IMR-90 (cell line): ENCODE data around the gene GSTK1. TPM values are rescaled to one million over a fixed set of nuclear protein-coding genes. Genes with fewer than 3 reads are reported as not detected.

Experiments
- ATAC-seq: fragments of 200-7000 bp; cut with Tn5 transposase; 2 replicates; pipeline ENCODE4 v1.9.1; 2020; ENCODE audit warnings: low read depth, mild to moderate bottlenecking, moderate library complexity
- BruUV-seq: library from RNA; stranded (reverse); fragments of 400-500 nt; replicated peaks from 2 replicates; lab custom pipeline; 2021; lab: Mats Ljungman, UMichigan
- CTCF ChIA-PET: fragments of 300-600 bp; formaldehyde crosslinking; extraction: SDS; loops from one replicate; lab custom pipeline; 2021; ENCODE audit warnings: antibody characterized with exemption; lab: Yijun Ruan, JAX
- POLR2A ChIA-PET: fragments of 300-600 bp; sonication (Branson Sonifier 250); formaldehyde crosslinking; loops from one replicate; lab custom pipeline; 2022; ENCODE audit warnings: antibody characterized with exemption; ENCODE audit not compliant: unreplicated experiment; lab: Charles Lee
- DNase-seq: peaks from one replicate; pipeline ENCODE4 v3.0.0; 2013
- H2AFZ ChIP-seq: replicated peaks from 2 replicates; pipeline ENCODE3; 2013; ENCODE audit warnings: low read length, mild to moderate bottlenecking; ENCODE audit not compliant: poor library complexity
- H2AK5ac ChIP-seq: 2 replicates; pipeline ENCODE4 v1.6.1; 2013; ENCODE audit warnings: low read depth, low read length, inconsistent platforms
- H2AK9ac ChIP-seq: replicated peaks from 2 replicates; pipeline ENCODE3; 2013; ENCODE audit warnings: mild to moderate bottlenecking, low read depth, low read length, moderate library complexity; ENCODE audit not compliant: poor library complexity
- H2BK120ac ChIP-seq: 2 replicates; pipeline ENCODE4 v1.6.1; 2013; ENCODE audit warnings: low read depth, low read length, inconsistent platforms
- H2BK15ac ChIP-seq: 3 replicates; pipeline ENCODE4 v1.6.1; 2013; ENCODE audit warnings: low read depth, low read length, inconsistent platforms
- H2BK20ac ChIP-seq: 2 replicates; pipeline ENCODE4 v1.6.1; 2013; ENCODE audit warnings: low read depth, mild to moderate bottlenecking, inconsistent platforms, low read length, moderate library complexity
- H2BK5ac ChIP-seq: 2 replicates; pipeline ENCODE4 v1.6.1; 2013; ENCODE audit warnings: mild to moderate bottlenecking, low read depth, low read length, inconsistent platforms; ENCODE audit not compliant: poor library complexity, severe bottlenecking
- H3K14ac ChIP-seq: replicated peaks from 2 replicates; pipeline ENCODE4 v1.6.1; 2013; ENCODE audit warnings: low read depth, low read length, inconsistent platforms
- H3K18ac ChIP-seq: 2 replicates; pipeline ENCODE4 v1.6.1; 2013; ENCODE audit warnings: low read depth, low read length, control low read depth
- H3K23ac ChIP-seq: 2 replicates; pipeline ENCODE4 v1.6.1; 2013; ENCODE audit warnings: low read depth, low read length, inconsistent platforms
- H3K27ac ChIP-seq: 2 replicates; pipeline ENCODE4 v1.5.1; 2013; ENCODE audit warnings: mild to moderate bottlenecking, control low read depth, low read length; ENCODE audit not compliant: insufficient read depth
- H3K27me3 ChIP-seq: 2 replicates; pipeline ENCODE4 v1.6.1; 2013; ENCODE audit warnings: low read length; ENCODE audit not compliant: control insufficient read depth, insufficient read depth
- H3K36me3 ChIP-seq: 2 replicates; pipeline ENCODE4 v1.6.1; 2013; ENCODE audit warnings: low read length, mixed read lengths; ENCODE audit not compliant: control insufficient read depth, insufficient read depth
- H3K4ac ChIP-seq: 2 replicates; pipeline ENCODE4 v1.6.1; 2013; ENCODE audit warnings: low read depth, low read length, inconsistent platforms
- H3K4me1 ChIP-seq: 2 replicates; pipeline ENCODE4 v1.6.1; 2013; ENCODE audit warnings: low read length, mixed read lengths; ENCODE audit not compliant: control insufficient read depth, insufficient read depth
- H3K4me2 ChIP-seq: 2 replicates; pipeline ENCODE4 v1.6.1; 2013; ENCODE audit warnings: low read depth, mild to moderate bottlenecking, control low read depth, low read length, moderate library complexity
- H3K4me3 ChIP-seq: 2 replicates; pipeline ENCODE4 v1.5.1; 2013; ENCODE audit warnings: low read depth, mild to moderate bottlenecking, control low read depth, low read length, moderate library complexity; ENCODE audit not compliant: insufficient read depth
- H3K56ac ChIP-seq: 2 replicates; pipeline ENCODE4 v1.6.1; 2013; ENCODE audit warnings: low read length, inconsistent platforms; ENCODE audit not compliant: insufficient read depth; ENCODE audit errors: extremely low read depth
- H3K79me1 ChIP-seq, 2 experiments: 2 replicates each; pipeline ENCODE4 v1.6.1; 2013; ENCODE audit warnings: low read length in 2 of 2, inconsistent platforms in 1 of 2, low read depth in 1 of 2
- H3K9ac ChIP-seq: 2 replicates; pipeline ENCODE4 v1.6.1; 2013; ENCODE audit warnings: low read depth, low read length, control low read depth
- H3K9me1 ChIP-seq: 2 replicates; pipeline ENCODE4 v1.6.1; 2013; ENCODE audit warnings: low read length, inconsistent platforms; ENCODE audit not compliant: insufficient read depth
- H3K9me3 ChIP-seq: 2 replicates; pipeline ENCODE4 v1.6.1; 2013; ENCODE audit warnings: low read length; ENCODE audit not compliant: control insufficient read depth, insufficient read depth
- H4K20me1 ChIP-seq: 2 replicates; pipeline ENCODE4 v1.6.1; 2013; ENCODE audit warnings: low read length, inconsistent platforms; ENCODE audit not compliant: insufficient read depth
- H4K5ac ChIP-seq: 2 replicates; pipeline ENCODE4 v1.6.1; 2013; ENCODE audit warnings: mild to moderate bottlenecking, low read depth, low read length, control low read depth
- H4K8ac ChIP-seq, 2 experiments: 2 replicates each; pipeline ENCODE4 v1.6.1; 2013; ENCODE audit warnings: low read depth in 2 of 2, low read length in 2 of 2, control low read depth in 1 of 2, inconsistent platforms in 1 of 2
- H4K91ac ChIP-seq: 2 replicates; pipeline ENCODE4 v1.6.1; 2013; ENCODE audit warnings: low read depth, low read length, inconsistent platforms; ENCODE audit not compliant: insufficient read depth
- BHLHE40 ChIP-seq: fragments of 150-350 bp; IDR thresholded peaks from 2 replicates; pipeline ENCODE4 v1.6.1; 2016; ENCODE audit warnings: mild to moderate bottlenecking, low read depth, low read length
- CHD1 ChIP-seq: IDR thresholded peaks from 2 replicates; pipeline ENCODE4 v1.6.1; 2012; ENCODE audit warnings: low read depth, low read length, improper control_type of control experiment
- FOS ChIP-seq: fragments of 150-350 bp; IDR thresholded peaks from 2 replicates; pipeline ENCODE4 v1.6.1; 2016; ENCODE audit warnings: low read depth, low read length
- MAFK ChIP-seq: IDR thresholded peaks from 2 replicates; pipeline ENCODE4 v1.6.1; 2012; ENCODE audit warnings: low read depth, low read length, improper control_type of control experiment
- POLR2A ChIP-seq: IDR thresholded peaks from 2 replicates; pipeline ENCODE4 v1.6.1; 2012; ENCODE audit warnings: mild to moderate bottlenecking, low read depth, low read length
- RCOR1 ChIP-seq: IDR thresholded peaks from 2 replicates; pipeline ENCODE4 v1.6.1; 2012; ENCODE audit warnings: mild to moderate bottlenecking, low read length, improper control_type of control experiment; ENCODE audit not compliant: insufficient replicate concordance
- RFX5 ChIP-seq: IDR thresholded peaks from 2 replicates; pipeline ENCODE4 v1.8.0; 2012; ENCODE audit warnings: low read depth, mild to moderate bottlenecking, low read length, moderate library complexity
- WGBS, 2 experiments: methylation state at CpG; one replicate each; pipeline versions ENCODE4 v1.1.5 to v1.1.7; 2013; ENCODE audit warnings: missing lambda C conversion rate in 2 of 2; ENCODE audit not compliant: insufficient read length in 1 of 2; ENCODE audit errors: extremely low coverage in 2 of 2; 5-methylcytosine and 5-hydroxymethylcytosine counted together
- dilution Hi-C: fragments of 300-500 bp; cut with HindIII; formaldehyde crosslinking; loops from one replicate; pipeline ENCODE4 v1.14.3; 2018; ENCODE audit warnings: low sequenced_read_pairs; ENCODE audit not compliant: unreplicated experiment
- in situ Hi-C: fragments of 300-500 bp; cut with MboI; formaldehyde crosslinking; loops from 3 replicates; pipeline ENCODE4 v1.14.3; 2019; ENCODE audit warnings: low sequenced_read_pairs, inconsistent platforms, mixed read lengths
- intact Hi-C: fragments of 100-400 bp; cut with micrococcal nuclease; formaldehyde crosslinking; loops from 2 replicates; pipeline ENCODE4 v1.10.0; 2022
- polyA plus RNA-seq, 3 experiments: library from polyadenylated mRNA; depleted of rRNA; stranded (reverse); fragments of >200 nt; gene quantifications; 2 replicates each; pipeline ENCODE4 v1.2.3, GENCODE V29; 2012; ENCODE audit warnings: low replicate concordance in 1 of 3
- total RNA-seq: library from RNA; depleted of rRNA; stranded (reverse); fragments of >200 nt; gene quantifications from 2 replicates; pipeline ENCODE4 v1.2.3, GENCODE V29; 2012
- TF ChIP-seq, protein P1 (sequence below): conservative IDR thresholded peaks from 2 replicates; pipeline ENCODE4 v1.5.1; 2012; ENCODE audit warnings: mild to moderate bottlenecking, low read depth, low read length, improper control_type of control experiment
- TF ChIP-seq, protein P2 (sequence below): fragments of 150-350 bp; IDR thresholded peaks from 2 replicates; pipeline ENCODE4 v1.6.1; 2016; ENCODE audit warnings: low read depth, mild to moderate bottlenecking, low read length, moderate library complexity, borderline replicate concordance
- TF ChIP-seq, protein P3 (sequence below): fragments of 150-350 bp; IDR thresholded peaks from 2 replicates; pipeline ENCODE4 v1.6.1; 2017; ENCODE audit warnings: mild to moderate bottlenecking, antibody characterized with exemption, low read length, low read depth

GSTK1 gene
- total and polyA plus RNA-seq, 2 of the 4 experiments (the other 2 are of a cell fraction) = 64.9 to 111 TPM

DNA sequence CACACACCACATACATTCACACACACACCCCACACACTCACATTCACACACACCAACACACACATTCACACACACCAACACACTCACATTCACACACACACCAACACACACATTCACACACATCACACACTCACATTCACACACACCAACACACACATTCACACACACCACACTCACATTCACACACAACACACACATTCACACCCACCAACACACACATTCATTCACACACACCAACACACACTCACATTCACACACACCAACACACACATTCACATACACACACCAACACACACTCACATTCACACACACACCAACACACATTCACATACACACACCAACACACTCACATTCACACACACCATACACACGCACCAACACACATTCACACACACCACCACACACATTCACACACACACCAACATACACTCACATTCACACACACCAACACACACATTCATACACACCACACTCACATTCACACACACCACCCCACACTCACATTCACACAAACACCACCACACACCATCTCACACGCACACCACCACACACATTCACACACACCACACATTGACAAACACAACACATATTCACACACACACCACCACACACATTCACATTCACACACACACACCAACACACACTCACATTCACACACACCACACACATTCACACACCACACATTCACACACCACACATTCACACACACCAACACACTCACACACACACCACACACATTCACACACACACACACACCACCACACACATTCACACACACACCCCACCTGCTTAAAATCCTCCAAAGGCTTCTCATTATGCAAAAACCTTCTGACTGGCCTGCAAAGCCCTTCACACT lies 32.4 kb upstream of the GSTK1 start (continued):
- TF ChIP-seq RCOR1 = no peak

GRCh38 chr7:143233816-143234532 lies 29.3 kb upstream of the GSTK1 start:
- Histone ChIP-seq H3K27ac (no peak overlapping the region), H2BK5ac (no peak overlapping the region), H3K4ac (no peak overlapping the region), H3K9ac (no peak overlapping the region), H4K20me1 (no peaks in the 10 kb centered on the region), H3K36me3 (no peaks in the 10 kb centered on the region), H3K9me1 (peaks cover 8% of the 10 kb centered on the region; the same call in 1 of the 2 replicates), H3K79me1 (no peaks in the 10 kb centered on the region), H4K5ac (no peak overlapping the region), H4K91ac (no peak overlapping the region), H2AK5ac (no peak overlapping the region), H2BK20ac (no peak overlapping the region), H3K23ac (no peak overlapping the region), H3K27me3 (no peaks in the 10 kb centered on the region), H3K14ac (no peak overlapping the region), H3K4me1 (peaks cover 2% of the 10 kb centered on the region; the same call in 1 of the 2 replicates), H2AFZ (no peak overlapping the region), H2BK15ac (no peak overlapping the region), H3K9me3 (peaks cover 2% of the 10 kb centered on the region; the same call in 1 of the 2 replicates), H2BK120ac (no peak overlapping the region), H4K8ac (no peak overlapping the region), H3K4me2 (no peak overlapping the region), H3K18ac (no peak overlapping the region), H3K4me3 (no peak overlapping the region), H3K56ac (no peak overlapping the region), H2AK9ac (no peak overlapping the region)
- POLR2A ChIA-PET = no interaction called here
- CTCF ChIA-PET = no interaction called here
- DNase-seq (no peak), ATAC-seq (no peak)
- TF ChIP-seq CHD1 (no peak), POLR2A (no peak), MAFK (no peak), FOS (no peak), BHLHE40 (no peak), RFX5 (no peak)
- TF ChIP-seq, protein P1, sequence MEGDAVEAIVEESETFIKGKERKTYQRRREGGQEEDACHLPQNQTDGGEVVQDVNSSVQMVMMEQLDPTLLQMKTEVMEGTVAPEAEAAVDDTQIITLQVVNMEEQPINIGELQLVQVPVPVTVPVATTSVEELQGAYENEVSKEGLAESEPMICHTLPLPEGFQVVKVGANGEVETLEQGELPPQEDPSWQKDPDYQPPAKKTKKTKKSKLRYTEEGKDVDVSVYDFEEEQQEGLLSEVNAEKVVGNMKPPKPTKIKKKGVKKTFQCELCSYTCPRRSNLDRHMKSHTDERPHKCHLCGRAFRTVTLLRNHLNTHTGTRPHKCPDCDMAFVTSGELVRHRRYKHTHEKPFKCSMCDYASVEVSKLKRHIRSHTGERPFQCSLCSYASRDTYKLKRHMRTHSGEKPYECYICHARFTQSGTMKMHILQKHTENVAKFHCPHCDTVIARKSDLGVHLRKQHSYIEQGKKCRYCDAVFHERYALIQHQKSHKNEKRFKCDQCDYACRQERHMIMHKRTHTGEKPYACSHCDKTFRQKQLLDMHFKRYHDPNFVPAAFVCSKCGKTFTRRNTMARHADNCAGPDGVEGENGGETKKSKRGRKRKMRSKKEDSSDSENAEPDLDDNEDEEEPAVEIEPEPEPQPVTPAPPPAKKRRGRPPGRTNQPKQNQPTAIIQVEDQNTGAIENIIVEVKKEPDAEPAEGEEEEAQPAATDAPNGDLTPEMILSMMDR = no peak
- TF ChIP-seq, protein P2, sequence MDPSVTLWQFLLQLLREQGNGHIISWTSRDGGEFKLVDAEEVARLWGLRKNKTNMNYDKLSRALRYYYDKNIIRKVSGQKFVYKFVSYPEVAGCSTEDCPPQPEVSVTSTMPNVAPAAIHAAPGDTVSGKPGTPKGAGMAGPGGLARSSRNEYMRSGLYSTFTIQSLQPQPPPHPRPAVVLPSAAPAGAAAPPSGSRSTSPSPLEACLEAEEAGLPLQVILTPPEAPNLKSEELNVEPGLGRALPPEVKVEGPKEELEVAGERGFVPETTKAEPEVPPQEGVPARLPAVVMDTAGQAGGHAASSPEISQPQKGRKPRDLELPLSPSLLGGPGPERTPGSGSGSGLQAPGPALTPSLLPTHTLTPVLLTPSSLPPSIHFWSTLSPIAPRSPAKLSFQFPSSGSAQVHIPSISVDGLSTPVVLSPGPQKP = no peak
- TF ChIP-seq, protein P3, sequence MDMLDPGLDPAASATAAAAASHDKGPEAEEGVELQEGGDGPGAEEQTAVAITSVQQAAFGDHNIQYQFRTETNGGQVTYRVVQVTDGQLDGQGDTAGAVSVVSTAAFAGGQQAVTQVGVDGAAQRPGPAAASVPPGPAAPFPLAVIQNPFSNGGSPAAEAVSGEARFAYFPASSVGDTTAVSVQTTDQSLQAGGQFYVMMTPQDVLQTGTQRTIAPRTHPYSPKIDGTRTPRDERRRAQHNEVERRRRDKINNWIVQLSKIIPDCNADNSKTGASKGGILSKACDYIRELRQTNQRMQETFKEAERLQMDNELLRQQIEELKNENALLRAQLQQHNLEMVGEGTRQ = no peak
- no CpG with 5 or more reads among the region's 2 CpGs for WGBS, 2 experiments
- BruUV-seq = no TSS peak
- in situ Hi-C loops = no loop called here
- dilution Hi-C loops = no loop called here
- intact Hi-C loops = no loop called here
